ENCODE measurements around the gene POM121L12. TPM values are rescaled to one million over a fixed set of nuclear protein-coding genes. Genes with fewer than 3 reads are reported as not detected.

The POM121L12 gene
- total RNA-seq, 2 experiments from 2014 or later, result not detected

- H3K36me3 Mint-ChIP-seq (ENCODE audit: low read depth), result no peaks in the 10 kb centered on the region
Measured at GRCh38 chr7:53059591-53059990, 24.2 kb downstream of the POM121L12 start.

GRCh38 chr7:53060066-53060465 lies 24.6 kb downstream of the POM121L12 start:
- CTCF ChIA-PET, result no interaction called here

More at GRCh38 chr7:53059591-53059990, 24.2 kb downstream of the POM121L12 start:
- H3K4me3 Mint-ChIP-seq, result no peak overlapping the region
- intact Hi-C loops (cut with micrococcal nuclease), result no loop called here
- H3K27ac Mint-ChIP-seq, result no peak overlapping the region
- peaks cover 20% of the 10 kb centered on the region for H3K9me3 Mint-ChIP-seq
- DNase-seq, result no peak
- no peaks in the 10 kb centered on the region for H3K27me3 Mint-ChIP-seq (ENCODE audit: low read depth)
- no peaks in the 10 kb centered on the region for H3K4me1 Mint-ChIP-seq (ENCODE audit: low read depth)
- CTCF ChIA-PET, result no interaction called here

GRCh38 chr7:53062796-53063195 lies 27.4 kb downstream of the POM121L12 start:
- no peaks in the 10 kb centered on the region for H3K36me3 Mint-ChIP-seq (ENCODE audit: low read depth)
- H3K27ac Mint-ChIP-seq, result no peak overlapping the region
- no peaks in the 10 kb centered on the region for H3K4me1 Mint-ChIP-seq (ENCODE audit: low read depth)
- DNase-seq, result no peak
- CTCF ChIA-PET, result no interaction called here
- intact Hi-C loops (cut with micrococcal nuclease), result no loop called here
- peaks cover 21% of the 10 kb centered on the region for H3K9me3 Mint-ChIP-seq
- no peaks in the 10 kb centered on the region for H3K27me3 Mint-ChIP-seq (ENCODE audit: low read depth)
- no peak overlapping the region for H3K4me3 Mint-ChIP-seq

More at GRCh38 chr7:53060066-53060465, 24.6 kb downstream of the POM121L12 start:
- Mint-ChIP-seq H3K4me1 (ENCODE audit: low read depth) (no peaks in the 10 kb centered on the region), H3K27me3 (ENCODE audit: low read depth) (no peaks in the 10 kb centered on the region), H3K9me3 (peaks cover 20% of the 10 kb centered on the region), H3K27ac (no peak overlapping the region), H3K36me3 (ENCODE audit: low read depth) (no peaks in the 10 kb centered on the region), H3K4me3 (no peak overlapping the region)
- intact Hi-C loops (cut with micrococcal nuclease), result no loop called here
- no peak for DNase-seq

GRCh38 chr7:53068673-53069072 lies 33.2 kb downstream of the POM121L12 start:
- CTCF ChIA-PET, result no interaction called here
- intact Hi-C loops (cut with micrococcal nuclease), result no loop called here
- Mint-ChIP-seq H3K27ac (no peak overlapping the region), H3K36me3 (ENCODE audit: low read depth) (no peaks in the 10 kb centered on the region), H3K4me3 (no peak overlapping the region), H3K4me1 (ENCODE audit: low read depth) (no peaks in the 10 kb centered on the region), H3K27me3 (ENCODE audit: low read depth) (no peaks in the 10 kb centered on the region), H3K9me3 (peaks cover 12% of the 10 kb centered on the region)
- no peak for DNase-seq

GRCh38 chr7:53070883-53071282 lies 35.5 kb downstream of the POM121L12 start:
- intact Hi-C loops (cut with micrococcal nuclease), result no loop called here
- no peak overlapping the region for H3K4me3 Mint-ChIP-seq
- CTCF ChIA-PET, result no interaction called here
- no peaks in the 10 kb centered on the region for H3K36me3 Mint-ChIP-seq (ENCODE audit: low read depth)
- H3K27ac Mint-ChIP-seq, result no peak overlapping the region
- no peak for DNase-seq
- H3K27me3 Mint-ChIP-seq (ENCODE audit: low read depth), result no peaks in the 10 kb centered on the region
- no peaks in the 10 kb centered on the region for H3K4me1 Mint-ChIP-seq (ENCODE audit: low read depth)
- peaks cover 10% of the 10 kb centered on the region for H3K9me3 Mint-ChIP-seq

Data from activated naive CD4-positive, alpha-beta T cell treated with anti-CD3 and anti-CD28 coated beads for 36 hours (primary cell).